HG02885 (cell line): Measurements from ENCODE around the gene USP40.

Source experiments
- ATAC-seq: cut with Tn5 transposase; IDR thresholded peaks from one replicate; pipeline ENCODE4 v1.9.1; 2021; ENCODE audit warnings: mild to moderate bottlenecking; ENCODE audit not compliant: unreplicated experiment, poor library complexity

Gene USP40

GRCh38 chr2:233449081-233449901 is 117.3 kb downstream of the USP40 start:
- ATAC-seq = no peak

GRCh38 chr2:233448575-233448974 is 118.0 kb downstream of the USP40 start:
- no peak for ATAC-seq

DNA sequence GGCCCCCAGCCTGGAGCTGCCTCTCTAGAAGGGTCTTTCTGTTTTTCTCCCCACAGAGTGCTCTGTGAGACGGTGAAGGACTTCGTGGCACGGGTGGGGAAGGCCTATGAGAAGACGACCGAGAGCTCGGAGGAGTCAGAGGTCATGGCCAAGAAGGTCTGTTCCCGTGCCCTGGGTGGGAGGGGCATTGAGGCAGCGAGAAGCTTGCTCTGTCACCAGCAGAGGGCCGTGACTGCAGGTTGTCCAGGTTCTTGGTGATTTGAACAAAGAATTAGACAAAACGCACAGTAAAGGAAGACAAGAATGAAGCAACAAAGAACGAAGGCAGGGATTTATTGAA is 118.4 kb downstream of the USP40 start:
- no peak for ATAC-seq

DNA sequence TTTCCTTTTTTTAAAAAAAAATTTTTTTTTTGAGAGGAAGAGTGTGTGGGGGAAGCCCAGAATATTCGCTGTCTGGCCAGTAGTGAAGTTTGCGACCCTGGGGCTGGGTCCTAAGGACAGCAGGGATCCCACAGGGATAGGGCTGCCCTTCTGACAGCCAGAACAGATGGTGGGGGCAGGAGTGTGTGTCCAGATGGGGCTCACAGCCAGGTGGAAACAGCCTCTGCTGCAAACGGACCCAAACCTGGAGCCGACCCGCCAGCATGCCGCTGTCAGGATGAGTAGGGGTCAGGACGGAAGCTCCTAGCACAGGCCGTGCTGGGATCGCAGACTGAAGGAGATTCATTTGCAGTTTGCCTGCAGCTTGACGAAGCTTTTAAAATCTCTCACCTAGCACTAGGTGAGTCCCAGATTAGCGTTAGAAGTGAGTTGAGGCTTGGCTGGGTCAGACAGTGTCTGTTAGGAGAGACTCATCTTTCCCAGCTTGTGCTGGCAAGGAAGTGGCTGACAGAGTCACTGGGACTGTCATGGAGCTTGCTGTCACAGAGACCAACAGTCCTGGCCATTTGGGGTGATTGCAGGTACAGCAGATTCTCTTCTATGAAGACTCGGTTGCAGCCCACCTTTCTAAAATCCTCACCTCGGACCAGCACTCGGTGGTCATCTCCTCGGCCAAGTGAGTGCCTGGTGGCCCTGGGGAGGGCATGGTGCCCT is 118.9 kb downstream of the USP40 start:
- no peak for ATAC-seq

GRCh38 chr2:233446606-233447305 is 119.8 kb downstream of the USP40 start:
- no peak for ATAC-seq

DNA sequence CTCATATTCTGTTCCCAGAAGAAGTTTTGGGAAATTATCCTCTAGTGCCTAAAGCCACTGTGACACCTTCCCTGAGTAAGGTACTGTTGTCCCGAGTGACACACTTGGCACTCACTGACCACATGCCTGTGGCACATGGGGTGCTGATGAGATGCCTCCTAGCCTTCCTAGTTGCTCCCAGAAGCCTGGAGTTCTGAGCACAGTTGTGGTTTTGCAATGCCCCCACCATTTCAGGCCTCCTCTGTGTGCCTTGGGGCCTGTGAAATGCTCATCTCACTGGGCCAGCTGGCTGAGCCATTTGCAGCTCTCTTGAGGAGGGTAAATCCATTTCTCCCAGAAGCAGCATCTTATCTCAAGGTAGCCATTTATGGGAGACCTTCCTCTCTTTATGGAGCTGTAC is 120.5 kb downstream of the USP40 start:
- ATAC-seq = no peak

- ATAC-seq = no peak
Observed at GRCh38 chr2:233445152-233445830, 121.3 kb downstream of the USP40 start.

DNA sequence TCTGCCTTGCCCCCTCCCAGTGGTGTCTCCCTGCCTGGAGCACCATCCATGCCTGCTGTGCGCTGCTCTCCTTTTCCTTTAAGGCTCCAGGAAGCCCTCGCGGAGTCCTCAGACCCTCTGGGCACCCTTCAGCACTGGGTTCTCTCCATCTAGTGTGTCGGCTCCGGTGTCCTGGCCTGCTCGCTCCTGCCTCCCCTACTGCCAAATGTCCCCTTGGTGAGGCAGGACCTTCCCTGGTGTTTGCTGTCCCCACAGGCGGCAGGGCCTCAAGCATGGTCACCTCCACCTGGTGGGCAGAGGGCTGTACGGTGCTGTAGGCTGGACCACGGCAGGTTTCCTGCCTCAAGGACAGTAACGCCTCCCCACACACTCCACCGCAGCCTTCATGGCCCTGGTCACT is 122.1 kb downstream of the USP40 start:
- no peak for ATAC-seq

- ATAC-seq = peak; percentile 45
Observed at GRCh38 chr2:233443511-233444183, 122.9 kb downstream of the USP40 start.

DNA sequence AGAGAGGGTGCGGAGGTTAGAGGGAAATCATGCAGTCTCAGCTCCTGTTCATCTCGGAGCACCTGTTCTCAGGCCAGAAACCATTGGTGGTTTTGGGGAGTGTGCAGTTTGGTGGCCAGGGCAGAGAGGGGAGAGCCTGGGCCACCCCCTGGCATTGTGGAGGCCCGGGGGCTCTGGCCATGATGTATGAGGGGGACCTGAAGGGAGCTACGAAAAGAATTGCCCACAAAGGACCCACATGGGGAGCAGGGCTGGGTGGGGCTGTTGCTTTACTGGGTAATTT is 124.6 kb downstream of the USP40 start:
- no peak for ATAC-seq

GRCh38 chr2:233441161-233442027 is 125.2 kb downstream of the USP40 start:
- no peak for ATAC-seq

GRCh38 chr2:233440714-233441113 is 125.9 kb downstream of the USP40 start:
- no peak for ATAC-seq

DNA sequence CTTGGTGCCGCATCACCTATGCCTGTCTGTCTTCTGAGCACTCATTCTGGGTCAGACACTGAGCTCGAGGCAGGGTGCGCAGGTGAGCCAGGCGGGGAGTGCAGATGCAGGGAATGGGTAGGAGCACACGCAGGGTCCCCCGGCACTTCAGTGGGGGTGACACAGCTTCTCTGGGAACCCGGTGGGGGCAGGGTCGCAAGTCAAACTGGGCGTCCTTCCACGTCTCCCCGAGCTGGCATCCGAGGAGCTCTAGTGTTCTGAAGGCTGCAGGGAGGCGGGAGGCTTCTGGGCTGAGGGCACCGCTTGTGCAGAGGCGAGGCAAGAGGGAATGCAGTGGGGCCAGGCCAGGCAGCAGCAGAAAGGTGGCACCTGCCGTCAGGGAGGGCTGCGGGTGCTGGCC is 126.3 kb downstream of the USP40 start:
- no peak for ATAC-seq

GRCh38 chr2:233439191-233439590 is 127.4 kb downstream of the USP40 start:
- ATAC-seq = no peak

DNA sequence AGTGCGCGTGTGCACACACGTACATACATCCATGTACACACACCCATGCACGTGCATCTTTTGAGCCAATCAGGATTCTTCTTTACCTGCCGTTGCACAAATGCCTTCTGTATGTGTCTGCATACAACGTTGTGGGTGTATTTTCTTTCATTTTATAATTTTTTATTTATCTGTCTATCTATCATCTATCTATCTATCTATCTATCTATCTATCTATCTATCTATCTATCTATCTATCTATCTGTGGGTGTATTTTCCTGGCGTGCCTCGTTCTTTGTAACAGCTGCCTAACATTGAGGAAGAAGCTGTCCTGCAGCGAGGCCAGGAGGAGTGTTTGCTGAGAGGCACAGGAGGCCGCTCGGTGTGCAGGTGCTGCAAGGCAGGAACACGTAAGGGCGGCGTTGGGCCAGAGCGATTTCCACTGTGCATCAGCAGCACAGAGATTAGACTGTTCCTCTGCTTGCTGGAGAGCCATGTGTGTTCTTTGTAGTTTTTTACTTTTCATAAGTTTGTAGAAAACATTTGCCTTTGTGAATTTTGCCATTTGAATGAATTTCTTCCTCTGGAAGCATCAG is 127.9 kb downstream of the USP40 start:
- ATAC-seq = no peak

DNA sequence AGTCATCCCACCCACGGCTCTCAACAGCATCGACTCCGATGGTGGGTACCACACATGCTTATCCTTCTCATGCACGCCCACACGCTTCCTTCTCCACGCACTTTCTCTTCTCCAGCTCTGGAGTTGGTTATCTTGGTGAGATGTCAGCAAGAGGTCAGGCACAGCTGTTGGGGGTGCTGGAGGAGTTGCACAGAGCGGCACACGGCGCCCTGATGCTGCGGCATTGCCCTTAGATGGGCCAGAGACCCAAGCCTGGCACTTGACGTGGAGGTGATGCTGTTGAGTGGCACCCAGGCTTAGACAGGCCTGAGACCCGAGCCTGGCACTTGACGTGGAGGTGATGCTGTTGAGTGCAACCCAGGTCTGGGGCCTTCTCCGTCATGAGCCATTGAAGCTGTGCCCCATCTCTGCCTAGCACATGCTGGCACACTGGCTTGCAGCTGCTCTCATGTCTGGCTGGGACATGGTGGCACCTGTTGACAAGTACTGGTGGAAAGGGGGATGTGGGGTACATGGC is 129.1 kb downstream of the USP40 start:
- no peak for ATAC-seq

DNA sequence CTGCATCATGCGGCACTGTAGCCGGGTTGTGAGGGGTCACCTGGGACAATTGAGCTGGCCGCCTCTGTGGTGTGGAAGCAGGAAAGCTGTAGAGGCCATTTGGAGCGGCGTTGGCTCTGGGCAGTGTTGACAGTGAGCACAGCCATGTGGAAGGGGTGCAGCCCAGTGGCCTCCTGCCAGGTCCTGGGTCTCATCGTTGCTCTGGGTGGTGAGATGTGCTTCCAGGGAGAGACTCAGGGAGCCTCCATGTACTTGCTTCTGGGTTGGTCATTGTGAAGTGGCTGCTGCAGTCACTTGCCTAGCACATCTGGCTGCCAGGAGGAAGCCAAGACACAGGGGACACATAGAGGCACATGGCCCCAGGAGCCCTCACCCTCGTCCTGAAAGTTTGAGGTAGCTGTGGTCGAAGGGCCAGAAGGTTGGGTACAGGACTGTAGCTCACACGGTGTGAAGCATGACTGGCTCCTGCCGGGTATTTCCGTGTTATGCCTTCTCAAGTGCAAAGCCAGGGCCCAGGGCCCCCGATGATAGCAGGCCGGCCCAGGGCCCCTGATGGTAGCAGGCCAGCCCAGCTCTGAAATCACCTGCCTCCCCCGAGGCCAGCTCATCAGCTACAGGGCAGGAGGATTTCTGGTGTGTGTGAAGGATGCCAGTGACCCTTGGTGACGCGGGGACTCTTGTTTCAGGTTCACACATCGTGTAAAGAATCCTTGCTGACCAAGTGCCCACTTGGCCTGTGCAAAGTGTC is 129.7 kb downstream of the USP40 start:
- no peak for ATAC-seq

DNA sequence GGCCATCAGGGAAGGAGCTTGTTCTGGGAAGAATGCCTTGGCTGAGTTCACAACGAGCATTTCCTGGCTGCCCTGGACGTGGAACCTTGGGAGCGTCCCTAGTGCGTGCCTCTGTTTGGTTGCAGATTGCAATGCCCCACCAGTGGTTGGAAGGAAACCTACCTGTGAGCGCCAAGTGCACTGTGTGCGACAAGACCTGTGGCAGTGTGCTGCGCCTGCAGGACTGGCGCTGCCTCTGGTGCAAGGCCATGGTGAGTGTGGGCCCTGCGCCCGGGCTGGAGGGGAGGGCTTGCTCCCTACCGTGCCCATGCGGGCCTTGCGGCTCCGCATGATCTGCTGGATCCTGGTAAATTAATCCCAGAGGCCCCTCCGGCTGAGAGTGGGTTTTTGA is 130.4 kb downstream of the USP40 start:
- no peak for ATAC-seq
